Measurements from ENCODE around the gene TLN1. TPM values are rescaled to one million over a fixed set of nuclear protein-coding genes. Genes with fewer than 3 reads are reported as not detected.

TLN1 gene
- total and polyA plus RNA-seq, 10 of the 15 experiments (the other 5 are each of a cell fraction or from before 2014, with no cell fraction given): 11.6 to 305 (median 71.9) TPM

DNA sequence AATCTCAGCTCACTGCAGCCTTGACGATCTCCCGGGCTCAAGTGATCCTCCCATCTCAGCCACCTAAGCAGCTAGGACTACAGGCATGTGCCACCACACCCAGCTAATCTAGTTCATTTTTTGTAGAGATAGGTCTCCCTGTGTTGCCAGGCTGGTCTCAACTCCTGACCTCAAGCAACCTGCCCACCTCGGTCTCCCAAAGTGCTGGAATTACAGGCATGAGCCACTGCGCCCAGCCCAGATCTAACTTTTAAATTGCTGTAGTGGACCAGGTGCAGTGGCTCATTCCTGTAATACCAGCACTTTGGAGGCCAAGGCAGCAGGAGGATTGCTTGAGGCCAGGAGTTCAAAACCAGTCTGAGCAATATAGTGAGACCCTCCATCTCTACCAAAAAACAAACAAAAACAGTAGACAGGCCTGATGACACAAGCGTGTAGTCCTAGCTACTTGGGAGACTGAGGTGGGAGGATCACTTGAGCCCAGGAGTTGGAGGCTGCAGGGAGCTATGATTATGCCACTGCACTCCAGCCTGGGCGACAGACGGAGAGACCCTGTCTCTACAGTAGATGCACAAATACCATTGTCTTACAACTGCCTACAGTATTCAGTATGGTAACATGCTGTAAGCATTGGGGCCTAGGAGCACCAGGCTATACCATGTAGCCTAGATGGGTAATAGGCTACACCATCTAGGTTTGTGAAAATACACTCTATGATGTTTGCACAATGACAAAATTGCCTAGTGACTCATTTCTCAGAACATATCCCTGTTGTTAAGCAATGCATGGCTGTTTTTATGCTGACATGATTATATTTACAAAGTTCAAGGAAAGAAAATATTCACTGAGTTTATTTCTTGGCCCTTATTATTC is 79.8 kb downstream of the TLN1 start:
- Histone ChIP-seq H3K36me3 (ENCODE audit: control insufficient read depth in 2 of 2, insufficient read depth in 2 of 2, low read length in 1 of 2) (no peaks in the 10 kb centered on the region), H3K4me3 (no peak overlapping the region), H3K27me3 (replicated peaks in 1 of 2; ENCODE audit: control insufficient read depth in 2 of 2, insufficient read depth in 2 of 2, low read length in 1 of 2) (no peaks in the 10 kb centered on the region), H3K79me2 (ENCODE audit: control insufficient read depth, insufficient read depth, low read length) (peaks cover 18% of the 10 kb centered on the region), H3K27ac (ENCODE audit: control insufficient read depth, insufficient read depth) (no peak overlapping the region), H3K4me2 (ENCODE audit: control insufficient read depth, insufficient read depth) (no peak overlapping the region), H4K20me1 (ENCODE audit: control insufficient read depth, insufficient read depth) (no peaks in the 10 kb centered on the region), H3K9me3 (replicated peaks; ENCODE audit: control insufficient read depth, insufficient read depth, low read length) (no peaks in the 10 kb centered on the region), H3K9ac (ENCODE audit: control insufficient read depth, insufficient read depth, low read length) (no peak overlapping the region), H2AFZ (ENCODE audit: control insufficient read depth, low read depth, low read length) (no peak overlapping the region), H3K4me1 (ENCODE audit: control insufficient read depth, insufficient read depth, low read length) (peaks cover 30% of the 10 kb centered on the region)
- TF ChIP-seq EED (IDR thresholded peaks at IDR 0.05; ENCODE audit: low read depth): 0 out of 2 replicates have a peak, but pooled peaks have one; percentile 30
- TF ChIP-seq JUNB (IDR thresholded peaks at IDR 0.05): peak; percentile 29; the same call in 1 of the 2 replicates
- no peak for TF ChIP-seq RUNX3 (IDR thresholded peaks at IDR 0.05; ENCODE audit: low read length)
- no peak for TF ChIP-seq RFX5 (IDR thresholded peaks at IDR 0.05; ENCODE audit: low read depth, low read length)
- TF ChIP-seq HDAC6 (IDR thresholded peaks at IDR 0.05; ENCODE audit: unreplicated experiment): no peak
- DNase-seq (ENCODE audit: low read depth, low spot score) (no peak), ATAC-seq (no peak), FAIRE-seq (no peak)
- RAD21 ChIA-PET (ENCODE audit: unreplicated experiment): interaction anchor here (9.6 kb wide), 1 partner anchor 77 kb away, joined by 133 read pairs; the partner anchor contains the start of genes CREB3 and TLN1
- WGBS (ENCODE audit: insufficient coverage, insufficient replicate concordance, low lambda C conversion rate, missing lambda C conversion rate): 91% methylated on average over 7 of the region's 7 CpGs
- CTCF ChIA-PET: interaction anchor here (1.1 to 8.8 kb wide), 6 partner anchors 12 to 77 kb away, joined by 3 to 139 read pairs (median 58); partner anchors contain the start of genes ARHGEF39, CD72, CREB3 and TLN1
- POLR2A ChIA-PET: interaction anchor here (8.1 to 11.1 kb wide), 2 partner anchors 8 to 77 kb away, joined by 127 to 163 read pairs; partner anchors contain the start of genes ARHGEF39, CCDC107, CREB3 and RMRP
- intact Hi-C loops (cut with micrococcal nuclease; ENCODE audit: unreplicated experiment): loop anchor here (10.0 kb wide), 1 partner anchor 173 kb away; the partner anchor contains the start of genes FAM221B and TMEM8B
- BruUV-seq (replicated peaks): no TSS peak
- SMC1A ChIA-PET (ENCODE audit: uncharacterized antibody, unreplicated experiment): interaction anchor here (6.5 kb wide), 1 partner anchor 78 kb away, joined by 96 read pairs; the partner anchor contains the start of genes CREB3 and TLN1
- in situ Hi-C loops (cut with MboI): no loop called here
